HCT116 (cell line): ENCODE data around the gene CBX8. TPM values are rescaled to one million over a fixed set of nuclear protein-coding genes. Genes with fewer than 3 reads are reported as not detected.

Experiments
- ATAC-seq: fragments of 200-7000 bp; cut with Tn5 transposase; 2 replicates; pipeline ENCODE4 v1.9.1; 2020; ENCODE audit warnings: mild to moderate bottlenecking, moderate library complexity
- BruUV-seq: library from RNA; stranded (reverse); fragments of 400-500 nt; replicated peaks from 2 replicates; lab custom pipeline; 2021; lab: Mats Ljungman, UMichigan
- CTCF ChIA-PET: fragments of 300-600 bp; sonication (Branson Sonifier 250); formaldehyde crosslinking; loops from one replicate; lab custom pipeline; 2021; ENCODE audit warnings: antibody characterized with exemption; lab: Charles Lee
- POLR2A ChIA-PET: fragments of 300-600, 350-600 bp; sonication (Branson Sonifier 250); formaldehyde crosslinking; loops from one replicate; lab custom pipeline; 2021; ENCODE audit warnings: antibody characterized with exemption; lab: Charles Lee
- RAD21 ChIA-PET, 2 experiments: fragments of 300-600 bp; sonication (Branson Sonifier 250); formaldehyde crosslinking; loops; one replicate each; lab custom pipeline; 2023; ENCODE audit warnings: low total read pairs in 2 of 2; ENCODE audit not compliant: uncharacterized antibody in 2 of 2, unreplicated experiment in 2 of 2, low non-redundant PET in 1 of 2; lab: Charles Lee
- DNase-seq: peaks from one replicate; pipeline ENCODE4 v3.0.0-alpha.2; 2010; ENCODE audit warnings: low read depth, low spot score
- H2AFZ ChIP-seq: fragments of 200-600 bp; shearing (Covaris generic), sonication (generic); 2 replicates; pipeline ENCODE4 v1.6.1; 2017; ENCODE audit warnings: low read depth, mixed run types, mixed read lengths, antibody characterized with exemption, low read length; ENCODE audit not compliant: poor library complexity, severe bottlenecking
- H3K27ac ChIP-seq: 2 replicates; pipeline ENCODE4 v1.5.1; 2012; ENCODE audit warnings: low read depth, low read length
- H3K27me3 ChIP-seq: fragments of 200-600 bp; sonication (generic); 2 replicates; pipeline ENCODE4 v1.6.1; 2016; ENCODE audit warnings: mixed run types, low read length, mixed read lengths; ENCODE audit not compliant: insufficient read depth
- H3K36me3 ChIP-seq, 2 experiments: fragments of 200-500 bp in 1 of 2; fragments of 200-600 bp in 1 of 2; sonication (Bioruptor generic) in 1 of 2; sonication (generic) in 1 of 2; 2 replicates each; pipeline versions ENCODE4 v1.5.1 to v1.6.1; 2014 to 2016; ENCODE audit warnings: low read length in 2 of 2, inconsistent platforms in 1 of 2, mixed read lengths in 1 of 2, mixed run types in 1 of 2; ENCODE audit not compliant: insufficient read depth in 2 of 2, control insufficient read depth in 1 of 2
- H3K4me1 ChIP-seq, 2 experiments: fragments of 200-600 bp in 1 of 2; sonication (generic) in 1 of 2; 2 replicates each; pipeline versions ENCODE4 v1.5.1 to v1.6.1; 2012 to 2017; ENCODE audit warnings: low read length in 2 of 2, inconsistent platforms in 1 of 2, mild to moderate bottlenecking in 1 of 2, mixed read lengths in 1 of 2, mixed run types in 1 of 2, moderate library complexity in 1 of 2; ENCODE audit not compliant: insufficient read depth in 2 of 2, control insufficient read depth in 1 of 2
- H3K4me2 ChIP-seq: fragments of 200-600 bp; sonication (generic); 2 replicates; pipeline ENCODE4 v1.6.1; 2017; ENCODE audit warnings: mixed run types, low read length, mixed read lengths
- H3K4me3 ChIP-seq, 2 experiments: fragments of 200-600 bp in 1 of 2; sonication (generic) in 1 of 2; replicated peaks in 1 of 2; 2 replicates each; pipeline ENCODE4 v1.5.1; 2011 to 2016; ENCODE audit warnings: low read length in 2 of 2, control low read depth in 1 of 2, low read depth in 1 of 2, mild to moderate bottlenecking in 1 of 2, mixed read lengths in 1 of 2, mixed run types in 1 of 2
- H3K79me2 ChIP-seq: fragments of 200-600 bp; sonication (generic); 2 replicates; pipeline ENCODE4 v1.6.1; 2017; ENCODE audit warnings: mild to moderate bottlenecking, mixed run types, low read length, moderate library complexity, mixed read lengths; ENCODE audit not compliant: insufficient read depth
- H3K9ac ChIP-seq: fragments of 200-600 bp; sonication (generic); 2 replicates; pipeline ENCODE4 v1.6.1; 2016; ENCODE audit warnings: low read length, mixed read lengths
- H3K9me2 ChIP-seq: fragments of 200-600 bp; sonication (generic), shearing (Covaris generic); 2 replicates; pipeline ENCODE4 v1.6.1; 2017; ENCODE audit warnings: mixed run types, mild to moderate bottlenecking, moderate library complexity; ENCODE audit not compliant: insufficient read depth
- H3K9me3 ChIP-seq, 2 experiments: fragments of 200-500 bp in 1 of 2; fragments of 200-600 bp in 1 of 2; sonication (Bioruptor generic) in 1 of 2; sonication (generic) in 1 of 2; 2 replicates each; pipeline ENCODE4 v1.6.1; 2014 to 2017; ENCODE audit warnings: low read length in 2 of 2, mixed read lengths in 2 of 2, inconsistent platforms in 1 of 2, low read depth in 1 of 2, mild to moderate bottlenecking in 1 of 2, mixed run types in 1 of 2, moderate library complexity in 1 of 2; ENCODE audit not compliant: control insufficient read depth in 1 of 2, insufficient read depth in 1 of 2
- H4K20me1 ChIP-seq: fragments of 200-600 bp; sonication (generic), shearing (Covaris generic); 2 replicates; pipeline ENCODE4 v1.6.1; 2017; ENCODE audit warnings: mixed run types, mild to moderate bottlenecking, moderate library complexity; ENCODE audit not compliant: insufficient read depth
- CBX3 ChIP-seq: IDR thresholded peaks from 2 replicates; pipeline ENCODE4 v1.6.1; 2012; ENCODE audit warnings: low read depth
- CEBPB ChIP-seq: IDR thresholded peaks from 2 replicates; pipeline ENCODE4 v1.6.1; 2012; ENCODE audit warnings: low read depth
- EGR1 ChIP-seq: IDR thresholded peaks from 2 replicates; pipeline ENCODE4 v1.6.1; 2012; ENCODE audit warnings: low read depth
- ELF1 ChIP-seq: IDR thresholded peaks from 2 replicates; pipeline ENCODE4 v1.6.1; 2012; ENCODE audit warnings: low read depth, borderline replicate concordance
- FOSL1 ChIP-seq: IDR thresholded peaks from 2 replicates; pipeline ENCODE4 v1.6.1; 2012; ENCODE audit warnings: low read depth
- JUND ChIP-seq: IDR thresholded peaks from 2 replicates; pipeline ENCODE4 v1.6.1; 2012
- POLR2A ChIP-seq: IDR thresholded peaks from 2 replicates; pipeline ENCODE4 v1.7.0; 2011; ENCODE audit warnings: borderline replicate concordance; ENCODE audit not compliant: insufficient read depth, insufficient read length; ENCODE audit errors: extremely low read depth
- RAD21 ChIP-seq: IDR thresholded peaks from 2 replicates; pipeline ENCODE4 v1.6.1; 2012; ENCODE audit warnings: low read depth, mild to moderate bottlenecking
- SIN3A ChIP-seq: IDR thresholded peaks from 2 replicates; pipeline ENCODE4 v1.6.1; 2012; ENCODE audit warnings: low read depth
- SP1 ChIP-seq: IDR thresholded peaks from 2 replicates; pipeline ENCODE4 v1.6.1; 2012; ENCODE audit warnings: low read depth
- SRF ChIP-seq: IDR thresholded peaks from 2 replicates; pipeline ENCODE4 v1.6.1; 2012; ENCODE audit warnings: low read depth
- ZFX ChIP-seq: fragments of 450-650 bp; IDR thresholded peaks from 2 replicates; pipeline ENCODE4 v1.6.1; 2017
- ZNF274 ChIP-seq: fragments of 200-500 bp; sonication (Bioruptor generic); IDR thresholded peaks from 2 replicates; pipeline ENCODE4 v1.6.1; 2014; ENCODE audit warnings: mild to moderate bottlenecking, low read depth, low read length, inconsistent platforms
- intact Hi-C: fragments of 100-400 bp; cut with micrococcal nuclease; formaldehyde crosslinking; loops from 2 replicates; pipeline ENCODE4 v1.10.0; 2022
- total RNA-seq: library from RNA; stranded (reverse); gene quantifications from one replicate; pipeline ENCODE4 v1.2.1, GENCODE V29; 2021; ENCODE audit not compliant: unreplicated experiment
- TF ChIP-seq, protein P1 (sequence below): IDR thresholded peaks from 2 replicates; pipeline ENCODE4 v1.6.1; 2012
- TF ChIP-seq, protein P2 (sequence below), 3 experiments: fragments of 200-600 bp in 1 of 3; sonication (generic) in 1 of 3; IDR thresholded peaks in 2 of 3; conservative IDR thresholded peaks in 1 of 3; 2 replicates each; pipeline ENCODE4 v1.5.1; 2012 to 2017; ENCODE audit warnings: low read depth in 2 of 3, low read length in 2 of 3, antibody characterized with exemption in 1 of 3, borderline replicate concordance in 1 of 3, control low read depth in 1 of 3, mild to moderate bottlenecking in 1 of 3, mixed read lengths in 1 of 3, mixed run types in 1 of 3, moderate library complexity in 1 of 3; ENCODE audit not compliant: insufficient read depth in 1 of 3
- TF ChIP-seq, protein P3 (sequence below): IDR thresholded peaks from 2 replicates; pipeline ENCODE4 v1.6.1; 2011; ENCODE audit warnings: mild to moderate bottlenecking, low read length, moderate library complexity; ENCODE audit not compliant: insufficient replicate concordance; ENCODE audit errors: extremely low read depth
- TF ChIP-seq, protein P4 (sequence below): IDR thresholded peaks from 2 replicates; pipeline ENCODE4 v1.6.1; 2012; ENCODE audit warnings: low read depth

CBX8 gene
- total RNA-seq, 1 experiment from 2014 or later, result 29.0 TPM

DNA sequence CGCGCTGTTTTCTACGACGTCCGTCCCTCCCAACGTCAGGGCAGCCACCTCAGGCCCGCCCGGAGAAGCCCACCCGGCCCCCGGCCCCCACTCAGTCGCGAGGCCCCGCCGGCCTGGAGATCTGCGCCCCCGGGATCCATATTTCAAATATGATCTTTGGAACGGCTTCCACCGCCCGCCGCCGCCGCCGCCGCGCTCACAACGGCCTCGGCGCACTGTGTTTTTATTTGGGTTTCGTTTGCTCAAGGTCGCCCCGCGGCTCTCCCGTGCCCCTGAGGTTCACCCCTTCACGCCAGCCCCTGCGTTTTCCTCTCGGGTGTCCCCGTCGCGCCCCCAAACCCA is 46.6 kb upstream of the CBX8 start:
- Histone ChIP-seq H3K9me2 (no peaks in the 10 kb centered on the region), H3K36me3 (no peaks in the 10 kb centered on the region), H3K79me2 (peaks cover 2% of the 10 kb centered on the region), H2AFZ (no peak overlapping the region), H3K4me3 (no peak overlapping the region), H3K9me3 (no peaks in the 10 kb centered on the region), H3K27me3 (no peaks in the 10 kb centered on the region), H3K27ac (no peak overlapping the region), H3K4me2 (no peak overlapping the region), H4K20me1 (no peaks in the 10 kb centered on the region; the same call in 1 of the 2 replicates), H3K4me1 (peaks cover 20 to 34% of the 10 kb centered on the region in 2 experiments), H3K9ac (no peak overlapping the region)
- ATAC-seq, result no peak
- ChIA-PET RAD21 (no interaction called here), CTCF (no interaction called here), POLR2A (no interaction called here)
- intact Hi-C loops, result no loop called here
- no TSS peak for BruUV-seq
- TF ChIP-seq, protein P1, sequence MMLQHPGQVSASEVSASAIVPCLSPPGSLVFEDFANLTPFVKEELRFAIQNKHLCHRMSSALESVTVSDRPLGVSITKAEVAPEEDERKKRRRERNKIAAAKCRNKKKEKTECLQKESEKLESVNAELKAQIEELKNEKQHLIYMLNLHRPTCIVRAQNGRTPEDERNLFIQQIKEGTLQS, result no peak
- TF ChIP-seq ELF1 (no peak), SRF (no peak), JUND (no peak), POLR2A (no peak), CEBPB (no peak), SIN3A (no peak), EGR1 (no peak), RAD21 (no peak), FOSL1 (no peak), ZFX (no peak), CBX3 (no peak), ZNF274 (no peak), SP1 (no peak)
- TF ChIP-seq, protein P2, sequence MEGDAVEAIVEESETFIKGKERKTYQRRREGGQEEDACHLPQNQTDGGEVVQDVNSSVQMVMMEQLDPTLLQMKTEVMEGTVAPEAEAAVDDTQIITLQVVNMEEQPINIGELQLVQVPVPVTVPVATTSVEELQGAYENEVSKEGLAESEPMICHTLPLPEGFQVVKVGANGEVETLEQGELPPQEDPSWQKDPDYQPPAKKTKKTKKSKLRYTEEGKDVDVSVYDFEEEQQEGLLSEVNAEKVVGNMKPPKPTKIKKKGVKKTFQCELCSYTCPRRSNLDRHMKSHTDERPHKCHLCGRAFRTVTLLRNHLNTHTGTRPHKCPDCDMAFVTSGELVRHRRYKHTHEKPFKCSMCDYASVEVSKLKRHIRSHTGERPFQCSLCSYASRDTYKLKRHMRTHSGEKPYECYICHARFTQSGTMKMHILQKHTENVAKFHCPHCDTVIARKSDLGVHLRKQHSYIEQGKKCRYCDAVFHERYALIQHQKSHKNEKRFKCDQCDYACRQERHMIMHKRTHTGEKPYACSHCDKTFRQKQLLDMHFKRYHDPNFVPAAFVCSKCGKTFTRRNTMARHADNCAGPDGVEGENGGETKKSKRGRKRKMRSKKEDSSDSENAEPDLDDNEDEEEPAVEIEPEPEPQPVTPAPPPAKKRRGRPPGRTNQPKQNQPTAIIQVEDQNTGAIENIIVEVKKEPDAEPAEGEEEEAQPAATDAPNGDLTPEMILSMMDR (IDR thresholded peaks at IDR 0.05 in 2 of 3, conservative IDR thresholded peaks at IDR 0.05 in 1 of 3; ENCODE audit: borderline replicate concordance in 1 of 3, insufficient read depth in 1 of 3, low read depth in 2 of 3, low read length in 2 of 3), result no peak
- TF ChIP-seq, protein P3, sequence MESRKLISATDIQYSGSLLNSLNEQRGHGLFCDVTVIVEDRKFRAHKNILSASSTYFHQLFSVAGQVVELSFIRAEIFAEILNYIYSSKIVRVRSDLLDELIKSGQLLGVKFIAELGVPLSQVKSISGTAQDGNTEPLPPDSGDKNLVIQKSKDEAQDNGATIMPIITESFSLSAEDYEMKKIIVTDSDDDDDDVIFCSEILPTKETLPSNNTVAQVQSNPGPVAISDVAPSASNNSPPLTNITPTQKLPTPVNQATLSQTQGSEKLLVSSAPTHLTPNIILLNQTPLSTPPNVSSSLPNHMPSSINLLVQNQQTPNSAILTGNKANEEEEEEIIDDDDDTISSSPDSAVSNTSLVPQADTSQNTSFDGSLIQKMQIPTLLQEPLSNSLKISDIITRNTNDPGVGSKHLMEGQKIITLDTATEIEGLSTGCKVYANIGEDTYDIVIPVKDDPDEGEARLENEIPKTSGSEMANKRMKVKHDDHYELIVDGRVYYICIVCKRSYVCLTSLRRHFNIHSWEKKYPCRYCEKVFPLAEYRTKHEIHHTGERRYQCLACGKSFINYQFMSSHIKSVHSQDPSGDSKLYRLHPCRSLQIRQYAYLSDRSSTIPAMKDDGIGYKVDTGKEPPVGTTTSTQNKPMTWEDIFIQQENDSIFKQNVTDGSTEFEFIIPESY, result no peak
- TF ChIP-seq, protein P4, sequence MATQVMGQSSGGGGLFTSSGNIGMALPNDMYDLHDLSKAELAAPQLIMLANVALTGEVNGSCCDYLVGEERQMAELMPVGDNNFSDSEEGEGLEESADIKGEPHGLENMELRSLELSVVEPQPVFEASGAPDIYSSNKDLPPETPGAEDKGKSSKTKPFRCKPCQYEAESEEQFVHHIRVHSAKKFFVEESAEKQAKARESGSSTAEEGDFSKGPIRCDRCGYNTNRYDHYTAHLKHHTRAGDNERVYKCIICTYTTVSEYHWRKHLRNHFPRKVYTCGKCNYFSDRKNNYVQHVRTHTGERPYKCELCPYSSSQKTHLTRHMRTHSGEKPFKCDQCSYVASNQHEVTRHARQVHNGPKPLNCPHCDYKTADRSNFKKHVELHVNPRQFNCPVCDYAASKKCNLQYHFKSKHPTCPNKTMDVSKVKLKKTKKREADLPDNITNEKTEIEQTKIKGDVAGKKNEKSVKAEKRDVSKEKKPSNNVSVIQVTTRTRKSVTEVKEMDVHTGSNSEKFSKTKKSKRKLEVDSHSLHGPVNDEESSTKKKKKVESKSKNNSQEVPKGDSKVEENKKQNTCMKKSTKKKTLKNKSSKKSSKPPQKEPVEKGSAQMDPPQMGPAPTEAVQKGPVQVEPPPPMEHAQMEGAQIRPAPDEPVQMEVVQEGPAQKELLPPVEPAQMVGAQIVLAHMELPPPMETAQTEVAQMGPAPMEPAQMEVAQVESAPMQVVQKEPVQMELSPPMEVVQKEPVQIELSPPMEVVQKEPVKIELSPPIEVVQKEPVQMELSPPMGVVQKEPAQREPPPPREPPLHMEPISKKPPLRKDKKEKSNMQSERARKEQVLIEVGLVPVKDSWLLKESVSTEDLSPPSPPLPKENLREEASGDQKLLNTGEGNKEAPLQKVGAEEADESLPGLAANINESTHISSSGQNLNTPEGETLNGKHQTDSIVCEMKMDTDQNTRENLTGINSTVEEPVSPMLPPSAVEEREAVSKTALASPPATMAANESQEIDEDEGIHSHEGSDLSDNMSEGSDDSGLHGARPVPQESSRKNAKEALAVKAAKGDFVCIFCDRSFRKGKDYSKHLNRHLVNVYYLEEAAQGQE, result no peak
- DNase-seq, result no peak
